Gastrocnemius medialis (tissue), 4 donors: Measurements from ENCODE around the gene DSG2.

Experiments
- CTCF ChIP-seq, 5 experiments: fragments of 450-650 bp in 3 of 5; fragments of 200-600 bp in 2 of 5; sonication (generic) in 2 of 5; IDR thresholded peaks in 4 of 5; conservative IDR thresholded peaks in 1 of 5; 1 replicate in 4 of 5; 2 replicates in 1 of 5; pipeline ENCODE4 v1.5.1; 2016 to 2019; ENCODE audit warnings: antibody characterized with exemption in 5 of 5, mild to moderate bottlenecking in 3 of 5, moderate library complexity in 3 of 5
- POLR2A ChIP-seq, 2 donors: fragments of 450-650 bp; IDR thresholded peaks; one replicate each; pipeline ENCODE4 v1.6.1; 2017; ENCODE audit warnings: antibody characterized with exemption in 2 of 2, mild to moderate bottlenecking in 2 of 2, moderate library complexity in 2 of 2

DNA sequence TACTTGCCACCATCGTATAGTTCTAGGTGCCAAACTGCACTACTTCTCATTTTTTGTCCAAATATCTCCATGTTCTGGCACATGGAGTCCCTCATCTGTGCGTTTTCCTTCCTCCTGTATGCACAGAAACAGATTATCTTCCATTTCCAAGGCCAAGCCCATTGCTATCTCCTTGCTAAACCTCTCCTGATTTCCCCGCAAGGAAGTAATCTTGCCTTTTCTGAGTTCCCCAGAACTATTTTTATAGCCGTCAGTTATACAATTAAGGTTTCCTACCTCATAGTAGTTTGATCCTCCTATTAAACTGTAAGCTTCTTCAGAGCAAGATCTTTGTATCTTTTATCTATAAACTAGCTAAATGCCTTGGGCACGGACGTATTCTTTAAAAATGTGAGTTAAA lies 7.2 kb downstream of the DSG2 start:
- TF ChIP-seq CTCF (IDR thresholded peaks at IDR 0.05 in 4 of 5, conservative IDR thresholded peaks at IDR 0.05 in 1 of 5) = no peak
- no peak for TF ChIP-seq POLR2A (IDR thresholded peaks at IDR 0.05)
